SK-N-SH treated with all-trans-retinoic acid at 6 μM for 48 hours (cell line): Measurements from ENCODE around the gene FLT1.

Experiments
- ATAC-seq: fragments of 200-7000 bp; cut with Tn5 transposase; 3 replicates; pipeline ENCODE4 v1.9.1; 2020; ENCODE audit warnings: mild to moderate bottlenecking, moderate library complexity
- ARNTL ChIP-seq: fragments of 450-650 bp; formaldehyde crosslinking; IDR thresholded peaks from 2 replicates; pipeline ENCODE4 v1.5.0; 2020; ENCODE audit warnings: low read depth, mild to moderate bottlenecking, moderate library complexity, borderline replicate concordance
- BACH2 ChIP-seq: fragments of 250-450 bp; sonication (Bioruptor Pico); IDR thresholded peaks from 2 replicates; pipeline ENCODE4 v1.9.0; 2021; ENCODE audit warnings: mild to moderate bottlenecking, borderline replicate concordance
- CSDC2 ChIP-seq: fragments of 250-450 bp; sonication (Bioruptor Pico); IDR thresholded peaks from 2 replicates; pipeline ENCODE4 v1.5.0; 2020; ENCODE audit warnings: mild to moderate bottlenecking, moderate library complexity
- ESRRG ChIP-seq: fragments of 250-450 bp; sonication (Bioruptor Pico); IDR thresholded peaks from 2 replicates; pipeline ENCODE4 v1.6.1; 2021; ENCODE audit warnings: mild to moderate bottlenecking
- GLIS3 ChIP-seq: fragments of 250-450 bp; sonication (Bioruptor Pico); IDR thresholded peaks from 2 replicates; pipeline ENCODE4 v1.5.0; 2020; ENCODE audit warnings: mild to moderate bottlenecking, moderate library complexity
- ISL1 ChIP-seq: fragments of 250-450 bp; sonication (Bioruptor Pico); IDR thresholded peaks from 2 replicates; pipeline ENCODE4 v2.1.2; 2022; ENCODE audit warnings: mild to moderate bottlenecking, moderate library complexity
- OSR1 ChIP-seq: fragments of 250-450 bp; sonication (Bioruptor Pico); IDR thresholded peaks from 2 replicates; pipeline ENCODE4 v1.8.0; 2022; ENCODE audit warnings: moderate library complexity, mild to moderate bottlenecking, inconsistent platforms
- PPARA ChIP-seq: fragments of 250-450 bp; sonication (Bioruptor Pico); IDR thresholded peaks from 2 replicates; pipeline ENCODE4 v1.5.0; 2020; ENCODE audit warnings: mild to moderate bottlenecking, borderline replicate concordance
- RARB ChIP-seq: fragments of 250-450 bp; sonication (Bioruptor Pico); IDR thresholded peaks from 2 replicates; pipeline ENCODE4 v1.8.0; 2021; ENCODE audit warnings: mild to moderate bottlenecking, moderate library complexity
- SNAI2 ChIP-seq: fragments of 250-450 bp; sonication (Bioruptor Pico); IDR thresholded peaks from 2 replicates; pipeline ENCODE4 v1.5.0; 2020; ENCODE audit warnings: mild to moderate bottlenecking, moderate library complexity
- TCF4 ChIP-seq: fragments of 250-450 bp; sonication (Bioruptor Pico); IDR thresholded peaks from 2 replicates; pipeline ENCODE4 v1.8.0; 2021; ENCODE audit warnings: mild to moderate bottlenecking, moderate library complexity, borderline replicate concordance
- TOX ChIP-seq: fragments of 250-450 bp; sonication (Bioruptor Pico); IDR thresholded peaks from 2 replicates; pipeline ENCODE4 v1.8.0; 2021; ENCODE audit warnings: mild to moderate bottlenecking, moderate library complexity, borderline replicate concordance
- ZFP3 ChIP-seq: fragments of 250-450 bp; sonication (Bioruptor Pico); IDR thresholded peaks from 2 replicates; pipeline ENCODE4 v1.5.0; 2020; ENCODE audit warnings: mild to moderate bottlenecking, moderate library complexity
- ZFP30 ChIP-seq: fragments of 450-650 bp; formaldehyde crosslinking; IDR thresholded peaks from 2 replicates; pipeline ENCODE4 v1.5.0; 2022; ENCODE audit warnings: mild to moderate bottlenecking, moderate library complexity
- ZNF565 ChIP-seq: fragments of 450-650 bp; formaldehyde crosslinking; conservative IDR thresholded peaks from 2 replicates; pipeline ENCODE4 v1.5.0; 2020; ENCODE audit warnings: low read depth, mild to moderate bottlenecking, moderate library complexity
- ZNF70 ChIP-seq: fragments of 450-650 bp; formaldehyde crosslinking; IDR thresholded peaks from 2 replicates; pipeline ENCODE4 v1.5.0; 2020; ENCODE audit warnings: mild to moderate bottlenecking, moderate library complexity
- ZNF8 ChIP-seq: fragments of 450-650 bp; formaldehyde crosslinking; IDR thresholded peaks from 2 replicates; pipeline ENCODE4 v1.5.0; 2020; ENCODE audit warnings: mild to moderate bottlenecking, moderate library complexity
- TF ChIP-seq, protein P1 (sequence below): fragments of 250-450 bp; sonication (Bioruptor Pico); IDR thresholded peaks from 2 replicates; pipeline ENCODE4 v1.5.1; 2020; ENCODE audit warnings: low read depth, mild to moderate bottlenecking, moderate library complexity
- TF ChIP-seq, protein P2 (sequence below): fragments of 250-450 bp; sonication (Bioruptor Pico); IDR thresholded peaks from 2 replicates; pipeline ENCODE4 v1.5.0; 2020; ENCODE audit warnings: mild to moderate bottlenecking, moderate library complexity
- TF ChIP-seq, protein P3 (sequence below): fragments of 250-450 bp; sonication (Bioruptor Pico); IDR thresholded peaks from 2 replicates; pipeline ENCODE4 v1.5.1; 2021; ENCODE audit warnings: mild to moderate bottlenecking, moderate library complexity
- TF ChIP-seq, protein P4 (sequence below): fragments of 250-450 bp; sonication (Bioruptor Pico); IDR thresholded peaks from 2 replicates; pipeline ENCODE4 v1.8.0; 2021; ENCODE audit warnings: low read depth, mild to moderate bottlenecking, moderate library complexity, borderline replicate concordance
- TF ChIP-seq, protein P5 (sequence below): fragments of 250-450 bp; sonication (Bioruptor Pico); IDR thresholded peaks from 2 replicates; pipeline ENCODE4 v1.8.0; 2020; ENCODE audit warnings: mild to moderate bottlenecking, moderate library complexity, borderline replicate concordance

Gene FLT1

DNA sequence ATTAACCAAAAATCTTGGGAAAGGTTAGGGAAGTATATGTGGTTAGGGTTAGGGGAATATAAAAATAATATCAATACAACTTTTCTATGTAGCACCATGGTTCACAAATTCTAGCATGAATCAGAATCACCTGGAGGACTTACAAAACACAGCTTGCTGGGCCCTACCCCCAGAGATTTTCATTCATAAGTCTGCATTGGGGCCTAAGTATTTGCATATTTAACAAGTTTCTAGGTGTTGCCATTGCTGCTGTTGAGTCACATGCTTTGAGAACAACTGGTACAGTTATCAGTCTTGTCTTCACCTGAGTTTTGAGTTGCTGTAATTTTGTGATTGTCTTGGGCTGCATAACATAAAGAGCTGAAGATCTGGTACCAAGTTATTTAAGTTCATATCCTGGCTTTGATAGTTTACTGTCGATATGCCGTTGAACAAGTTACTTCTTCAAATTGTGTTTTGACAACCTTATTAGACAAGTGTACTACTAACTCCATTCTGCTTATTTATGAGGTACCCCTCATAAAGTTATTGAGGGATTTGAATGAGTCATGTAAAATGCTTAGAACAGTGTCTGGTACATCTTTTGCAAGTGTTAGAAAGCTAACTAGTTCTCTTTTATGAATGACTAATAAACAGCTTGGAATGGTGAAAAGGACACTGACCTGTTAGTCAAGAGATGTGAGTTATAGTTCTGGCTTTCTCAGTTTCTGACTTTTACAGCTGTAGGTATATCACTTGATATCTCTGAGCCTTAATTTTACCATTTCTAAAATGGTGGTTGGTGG lies 223.7 kb downstream of the FLT1 start:
- TF ChIP-seq SNAI2 (CRISPR knock-in tag) (no peak), ZNF70 (no peak), ISL1 (no peak), ZNF8 (no peak), TCF4 (CRISPR knock-in tag) (no peak), BACH2 (CRISPR knock-in tag) (no peak), PPARA (CRISPR knock-in tag) (no peak), ZFP3 (CRISPR knock-in tag) (no peak), ESRRG (CRISPR knock-in tag) (no peak), OSR1 (CRISPR knock-in tag) (no peak), ZNF565 (CRISPR knock-in tag) (no peak), GLIS3 (CRISPR knock-in tag) (no peak), ZFP30 (CRISPR knock-in tag) (no peak), RARB (CRISPR knock-in tag) (no peak), TOX (CRISPR knock-in tag) (no peak)
- TF ChIP-seq, protein P1, sequence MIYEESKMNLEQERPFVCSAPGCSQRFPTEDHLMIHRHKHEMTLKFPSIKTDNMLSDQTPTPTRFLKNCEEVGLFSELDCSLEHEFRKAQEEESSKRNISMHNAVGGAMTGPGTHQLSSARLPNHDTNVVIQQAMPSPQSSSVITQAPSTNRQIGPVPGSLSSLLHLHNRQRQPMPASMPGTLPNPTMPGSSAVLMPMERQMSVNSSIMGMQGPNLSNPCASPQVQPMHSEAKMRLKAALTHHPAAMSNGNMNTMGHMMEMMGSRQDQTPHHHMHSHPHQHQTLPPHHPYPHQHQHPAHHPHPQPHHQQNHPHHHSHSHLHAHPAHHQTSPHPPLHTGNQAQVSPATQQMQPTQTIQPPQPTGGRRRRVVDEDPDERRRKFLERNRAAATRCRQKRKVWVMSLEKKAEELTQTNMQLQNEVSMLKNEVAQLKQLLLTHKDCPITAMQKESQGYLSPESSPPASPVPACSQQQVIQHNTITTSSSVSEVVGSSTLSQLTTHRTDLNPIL (CRISPR knock-in tag), result no peak
- TF ChIP-seq, protein P2, sequence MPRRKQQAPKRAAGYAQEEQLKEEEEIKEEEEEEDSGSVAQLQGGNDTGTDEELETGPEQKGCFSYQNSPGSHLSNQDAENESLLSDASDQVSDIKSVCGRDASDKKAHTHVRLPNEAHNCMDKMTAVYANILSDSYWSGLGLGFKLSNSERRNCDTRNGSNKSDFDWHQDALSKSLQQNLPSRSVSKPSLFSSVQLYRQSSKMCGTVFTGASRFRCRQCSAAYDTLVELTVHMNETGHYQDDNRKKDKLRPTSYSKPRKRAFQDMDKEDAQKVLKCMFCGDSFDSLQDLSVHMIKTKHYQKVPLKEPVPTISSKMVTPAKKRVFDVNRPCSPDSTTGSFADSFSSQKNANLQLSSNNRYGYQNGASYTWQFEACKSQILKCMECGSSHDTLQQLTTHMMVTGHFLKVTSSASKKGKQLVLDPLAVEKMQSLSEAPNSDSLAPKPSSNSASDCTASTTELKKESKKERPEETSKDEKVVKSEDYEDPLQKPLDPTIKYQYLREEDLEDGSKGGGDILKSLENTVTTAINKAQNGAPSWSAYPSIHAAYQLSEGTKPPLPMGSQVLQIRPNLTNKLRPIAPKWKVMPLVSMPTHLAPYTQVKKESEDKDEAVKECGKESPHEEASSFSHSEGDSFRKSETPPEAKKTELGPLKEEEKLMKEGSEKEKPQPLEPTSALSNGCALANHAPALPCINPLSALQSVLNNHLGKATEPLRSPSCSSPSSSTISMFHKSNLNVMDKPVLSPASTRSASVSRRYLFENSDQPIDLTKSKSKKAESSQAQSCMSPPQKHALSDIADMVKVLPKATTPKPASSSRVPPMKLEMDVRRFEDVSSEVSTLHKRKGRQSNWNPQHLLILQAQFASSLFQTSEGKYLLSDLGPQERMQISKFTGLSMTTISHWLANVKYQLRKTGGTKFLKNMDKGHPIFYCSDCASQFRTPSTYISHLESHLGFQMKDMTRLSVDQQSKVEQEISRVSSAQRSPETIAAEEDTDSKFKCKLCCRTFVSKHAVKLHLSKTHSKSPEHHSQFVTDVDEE (CRISPR knock-in tag), result no peak
- TF ChIP-seq, protein P3, sequence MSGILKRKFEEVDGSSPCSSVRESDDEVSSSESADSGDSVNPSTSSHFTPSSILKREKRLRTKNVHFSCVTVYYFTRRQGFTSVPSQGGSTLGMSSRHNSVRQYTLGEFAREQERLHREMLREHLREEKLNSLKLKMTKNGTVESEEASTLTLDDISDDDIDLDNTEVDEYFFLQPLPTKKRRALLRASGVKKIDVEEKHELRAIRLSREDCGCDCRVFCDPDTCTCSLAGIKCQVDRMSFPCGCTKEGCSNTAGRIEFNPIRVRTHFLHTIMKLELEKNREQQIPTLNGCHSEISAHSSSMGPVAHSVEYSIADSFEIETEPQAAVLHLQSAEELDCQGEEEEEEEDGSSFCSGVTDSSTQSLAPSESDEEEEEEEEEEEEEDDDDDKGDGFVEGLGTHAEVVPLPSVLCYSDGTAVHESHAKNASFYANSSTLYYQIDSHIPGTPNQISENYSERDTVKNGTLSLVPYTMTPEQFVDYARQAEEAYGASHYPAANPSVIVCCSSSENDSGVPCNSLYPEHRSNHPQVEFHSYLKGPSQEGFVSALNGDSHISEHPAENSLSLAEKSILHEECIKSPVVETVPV (CRISPR knock-in tag), result no peak
- TF ChIP-seq, protein P4, sequence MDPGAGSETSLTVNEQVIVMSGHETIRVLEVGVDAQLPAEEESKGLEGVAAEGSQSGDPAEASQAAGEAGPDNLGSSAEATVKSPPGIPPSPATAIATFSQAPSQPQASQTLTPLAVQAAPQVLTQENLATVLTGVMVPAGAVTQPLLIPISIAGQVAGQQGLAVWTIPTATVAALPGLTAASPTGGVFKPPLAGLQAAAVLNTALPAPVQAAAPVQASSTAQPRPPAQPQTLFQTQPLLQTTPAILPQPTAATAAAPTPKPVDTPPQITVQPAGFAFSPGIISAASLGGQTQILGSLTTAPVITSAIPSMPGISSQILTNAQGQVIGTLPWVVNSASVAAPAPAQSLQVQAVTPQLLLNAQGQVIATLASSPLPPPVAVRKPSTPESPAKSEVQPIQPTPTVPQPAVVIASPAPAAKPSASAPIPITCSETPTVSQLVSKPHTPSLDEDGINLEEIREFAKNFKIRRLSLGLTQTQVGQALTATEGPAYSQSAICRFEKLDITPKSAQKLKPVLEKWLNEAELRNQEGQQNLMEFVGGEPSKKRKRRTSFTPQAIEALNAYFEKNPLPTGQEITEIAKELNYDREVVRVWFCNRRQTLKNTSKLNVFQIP, result no peak
- TF ChIP-seq, protein P5, sequence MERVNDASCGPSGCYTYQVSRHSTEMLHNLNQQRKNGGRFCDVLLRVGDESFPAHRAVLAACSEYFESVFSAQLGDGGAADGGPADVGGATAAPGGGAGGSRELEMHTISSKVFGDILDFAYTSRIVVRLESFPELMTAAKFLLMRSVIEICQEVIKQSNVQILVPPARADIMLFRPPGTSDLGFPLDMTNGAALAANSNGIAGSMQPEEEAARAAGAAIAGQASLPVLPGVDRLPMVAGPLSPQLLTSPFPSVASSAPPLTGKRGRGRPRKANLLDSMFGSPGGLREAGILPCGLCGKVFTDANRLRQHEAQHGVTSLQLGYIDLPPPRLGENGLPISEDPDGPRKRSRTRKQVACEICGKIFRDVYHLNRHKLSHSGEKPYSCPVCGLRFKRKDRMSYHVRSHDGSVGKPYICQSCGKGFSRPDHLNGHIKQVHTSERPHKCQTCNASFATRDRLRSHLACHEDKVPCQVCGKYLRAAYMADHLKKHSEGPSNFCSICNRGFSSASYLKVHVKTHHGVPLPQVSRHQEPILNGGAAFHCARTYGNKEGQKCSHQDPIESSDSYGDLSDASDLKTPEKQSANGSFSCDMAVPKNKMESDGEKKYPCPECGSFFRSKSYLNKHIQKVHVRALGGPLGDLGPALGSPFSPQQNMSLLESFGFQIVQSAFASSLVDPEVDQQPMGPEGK (CRISPR knock-in tag), result no peak

DNA sequence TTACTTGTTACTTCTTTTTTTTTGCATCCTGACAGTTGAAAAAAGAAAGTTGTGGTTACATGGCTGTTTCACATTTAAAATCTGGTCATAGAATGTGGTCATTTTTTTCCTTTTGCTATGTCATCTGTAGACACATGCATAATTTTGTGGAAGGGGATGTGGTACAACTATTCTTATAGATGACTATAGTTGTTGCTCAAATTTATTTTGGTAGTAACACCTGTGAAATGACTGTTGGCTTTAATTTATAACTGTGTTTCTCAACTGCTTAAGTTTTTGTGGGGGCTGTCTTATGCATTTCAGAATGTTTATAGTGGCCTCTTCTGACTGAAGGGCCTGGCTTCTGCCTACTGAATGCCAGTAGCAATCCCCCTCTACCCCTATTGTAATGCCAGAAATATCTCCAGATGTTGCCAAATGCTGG lies 226.1 kb downstream of the FLT1 start:
- TF ChIP-seq BACH2 (CRISPR knock-in tag), result no peak
- TF ChIP-seq ARNTL (CRISPR knock-in tag), result no peak
- TF ChIP-seq CSDC2 (CRISPR knock-in tag), result no peak
- TF ChIP-seq, protein P2 (CRISPR knock-in tag), result no peak
- no peak for TF ChIP-seq ZFP30 (CRISPR knock-in tag)
- TF ChIP-seq RARB (CRISPR knock-in tag), result no peak
- no peak for ATAC-seq

More for the DNA sequence above, 223.7 kb downstream of the FLT1 start:
- ATAC-seq, result no peak
